Measurements from ENCODE around the gene SDK1.
A peak's percentile ranks its signal among the peaks of the same experiment; 100 is the strongest.

The SDK1 gene

DNA sequence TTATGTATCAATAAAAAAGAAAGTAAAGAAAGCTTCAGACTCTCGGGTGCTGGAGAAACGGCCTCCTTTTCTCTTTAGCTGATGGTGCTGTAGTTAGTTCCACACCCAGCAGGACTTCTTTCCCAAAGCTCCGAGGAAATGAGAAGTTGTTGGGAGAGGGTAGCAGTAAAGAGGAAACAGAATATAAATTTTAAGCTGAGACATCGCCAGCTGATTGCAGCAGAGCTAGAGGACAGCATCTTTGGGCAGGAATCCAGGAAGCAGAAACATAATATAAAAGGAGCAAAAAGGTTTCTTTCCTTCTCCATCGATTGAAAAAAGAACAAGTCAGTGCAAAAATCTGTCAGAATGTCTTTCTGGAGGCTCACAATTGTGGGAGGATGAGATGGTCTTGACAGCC, 764.1 kb downstream of the SDK1 start:
- no peak for DNase-seq

- no peak for DNase-seq
Measured at GRCh38 chr7:4066206-4066605, 765.2 kb downstream of the SDK1 start.

DNA sequence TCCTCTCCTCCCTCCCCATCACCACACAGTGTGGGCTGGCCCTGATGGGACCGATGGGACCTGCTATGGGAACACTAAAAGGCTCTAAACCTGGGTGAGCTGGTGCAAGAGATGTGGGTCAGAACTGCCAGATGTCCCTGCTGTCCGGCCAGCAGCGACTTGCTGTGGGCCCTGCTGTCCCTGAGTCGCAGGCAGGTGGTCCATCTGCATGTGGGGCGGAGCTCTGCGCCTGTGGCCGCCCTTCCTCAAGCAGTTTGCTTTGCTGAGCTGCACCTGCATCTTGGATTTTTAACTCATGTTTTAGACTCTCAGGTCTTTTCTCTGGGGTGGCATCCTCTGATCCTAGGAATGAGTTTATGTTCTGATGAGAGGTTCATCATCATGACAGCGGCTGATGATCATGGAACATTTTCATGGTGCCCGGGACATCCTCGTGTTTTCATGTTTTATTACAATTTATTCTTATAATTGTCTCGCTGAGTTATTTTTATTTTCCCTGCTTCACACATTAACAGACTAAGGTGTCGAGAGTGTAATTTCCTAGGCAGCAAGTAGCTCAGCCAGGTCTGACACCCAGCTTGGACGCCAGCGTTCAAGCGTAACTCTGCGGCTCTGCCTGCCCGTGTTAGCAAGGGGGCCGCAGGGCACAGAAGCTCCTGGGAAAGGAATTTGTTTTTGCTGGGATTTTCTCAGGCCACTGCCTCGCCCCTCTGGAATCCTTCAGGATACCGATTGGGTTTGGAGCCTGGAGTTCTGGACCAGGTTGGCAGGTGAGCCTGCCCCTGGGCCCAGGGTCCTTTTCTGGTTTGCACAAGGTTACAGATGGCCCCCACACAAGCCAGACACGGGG, 765.8 kb downstream of the SDK1 start:
- DNase-seq: no peak

DNA sequence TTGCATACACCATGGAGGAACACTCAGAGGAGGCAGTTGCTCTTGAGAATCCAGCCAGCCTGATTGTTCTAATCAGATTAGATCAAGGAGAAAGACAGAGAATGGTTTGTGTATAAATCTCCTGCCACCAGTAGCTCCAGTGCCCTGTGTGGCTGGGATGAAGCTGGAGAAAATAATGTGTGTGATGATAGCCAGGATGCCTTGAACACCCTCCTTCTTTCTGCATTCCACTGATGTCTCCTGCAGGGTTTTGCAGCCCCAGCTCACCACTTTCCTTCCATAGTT, 766.4 kb downstream of the SDK1 start:
- DNase-seq: no peak

GRCh38 chr7:4067874-4068273, 766.8 kb downstream of the SDK1 start:
- DNase-seq: no peak

- no peak for DNase-seq
Measured at GRCh38 chr7:4068286-4068685, 767.2 kb downstream of the SDK1 start.

GRCh38 chr7:4069268-4070095, 768.4 kb downstream of the SDK1 start:
- DNase-seq: no peak

DNA sequence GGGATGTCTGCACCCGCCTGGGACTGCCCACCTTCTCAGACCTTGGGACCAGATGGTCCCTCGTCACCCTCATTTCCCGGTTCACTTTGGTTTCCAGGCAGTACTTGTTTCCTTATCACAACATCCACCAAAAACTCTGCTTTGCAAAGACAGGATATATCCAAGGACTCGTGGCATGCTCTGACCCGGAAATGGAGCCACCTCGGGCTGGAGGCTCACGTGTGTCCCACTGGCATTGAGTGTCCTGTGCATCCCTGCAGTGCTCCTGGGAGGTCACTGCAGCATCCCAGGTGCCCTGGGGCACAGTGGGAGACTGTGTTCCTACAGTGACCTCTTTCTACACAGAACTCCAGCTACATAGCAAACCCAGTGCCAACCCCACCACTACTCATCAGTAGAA, 769.2 kb downstream of the SDK1 start:
- DNase-seq: no peak

- no peak for DNase-seq
Measured at GRCh38 chr7:4071370-4072058, 770.5 kb downstream of the SDK1 start.

DNA sequence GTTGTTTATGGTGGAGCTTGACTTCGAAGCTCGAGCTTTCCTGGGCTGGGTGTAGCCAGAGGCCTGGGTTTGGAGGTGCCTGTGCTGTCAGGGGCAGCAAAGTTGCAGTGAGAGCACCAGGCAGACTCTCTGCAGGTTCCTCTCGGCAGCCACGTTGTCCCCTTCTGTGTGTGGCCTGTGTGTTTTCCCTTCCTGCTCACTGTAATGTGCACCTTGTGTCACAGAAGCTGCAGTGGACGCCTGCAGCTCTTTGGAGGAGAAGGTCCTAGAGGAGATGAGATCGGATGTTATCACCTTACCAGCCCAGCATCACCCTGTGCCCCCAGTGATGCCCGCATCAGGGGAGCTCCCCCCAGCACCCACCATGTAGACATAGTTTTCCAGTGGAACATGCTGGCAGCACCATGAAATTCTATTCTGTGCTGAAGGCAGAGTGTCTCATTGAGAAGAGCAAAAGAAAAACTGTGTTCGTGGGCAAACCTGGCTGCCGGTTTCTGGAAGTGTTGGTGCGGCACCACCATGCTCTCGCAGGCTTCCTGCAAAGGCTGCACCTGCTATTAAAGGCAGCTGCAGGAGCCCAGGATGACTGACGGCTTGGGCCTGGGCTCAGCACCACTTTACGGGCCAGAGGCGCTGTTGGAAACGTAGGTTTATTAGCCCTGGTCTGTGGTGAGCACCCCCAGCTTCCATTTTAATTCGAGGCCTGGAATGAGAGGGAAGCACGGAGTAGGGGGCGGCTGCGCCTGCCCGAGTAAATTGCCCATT, 771.3 kb downstream of the SDK1 start:
- DNase-seq: no peak

DNA sequence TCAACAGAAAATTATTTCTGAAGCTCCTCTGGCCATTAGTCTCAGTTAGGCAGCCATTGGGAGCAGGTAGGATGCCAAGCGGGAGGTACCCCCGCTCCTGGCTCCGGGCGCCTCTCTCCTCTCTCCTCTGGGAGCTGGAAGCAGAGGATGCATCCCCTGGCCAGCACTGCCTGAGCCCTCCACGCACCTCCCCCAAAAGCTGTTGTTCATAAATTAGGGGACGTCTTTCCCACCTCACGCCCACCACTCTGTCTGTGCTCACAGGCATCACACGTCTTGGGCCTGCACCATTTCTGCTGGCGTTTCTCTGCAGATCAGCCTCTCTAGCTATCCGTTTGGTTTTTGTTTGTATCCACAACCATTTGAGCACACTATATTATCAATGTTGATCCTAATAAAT, 772.0 kb downstream of the SDK1 start:
- no peak for DNase-seq

DNA sequence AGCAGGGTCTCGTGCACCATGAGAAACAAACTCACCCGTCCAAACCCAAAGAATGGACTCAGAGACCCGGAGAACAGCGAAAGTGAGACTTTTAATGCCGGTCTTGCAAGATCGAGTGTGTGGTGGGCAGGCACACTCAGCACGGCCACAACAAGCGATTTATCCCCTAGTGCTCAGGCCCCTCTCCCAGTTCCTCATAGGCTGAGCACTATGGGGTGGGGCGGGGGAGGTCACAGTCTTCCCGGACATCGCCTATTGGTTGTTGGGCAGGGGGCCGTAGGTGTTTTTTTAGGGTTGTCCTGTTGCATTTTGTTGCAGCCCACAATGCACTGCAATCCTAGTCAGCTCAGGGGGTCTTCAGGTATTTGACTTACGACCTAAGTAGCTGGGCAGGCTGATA, 772.7 kb downstream of the SDK1 start:
- no peak for DNase-seq

- DNase-seq: no peak
Measured at GRCh38 chr7:4074407-4074806, 773.4 kb downstream of the SDK1 start.

GRCh38 chr7:4074994-4075393, 773.9 kb downstream of the SDK1 start:
- DNase-seq: no peak

DNA sequence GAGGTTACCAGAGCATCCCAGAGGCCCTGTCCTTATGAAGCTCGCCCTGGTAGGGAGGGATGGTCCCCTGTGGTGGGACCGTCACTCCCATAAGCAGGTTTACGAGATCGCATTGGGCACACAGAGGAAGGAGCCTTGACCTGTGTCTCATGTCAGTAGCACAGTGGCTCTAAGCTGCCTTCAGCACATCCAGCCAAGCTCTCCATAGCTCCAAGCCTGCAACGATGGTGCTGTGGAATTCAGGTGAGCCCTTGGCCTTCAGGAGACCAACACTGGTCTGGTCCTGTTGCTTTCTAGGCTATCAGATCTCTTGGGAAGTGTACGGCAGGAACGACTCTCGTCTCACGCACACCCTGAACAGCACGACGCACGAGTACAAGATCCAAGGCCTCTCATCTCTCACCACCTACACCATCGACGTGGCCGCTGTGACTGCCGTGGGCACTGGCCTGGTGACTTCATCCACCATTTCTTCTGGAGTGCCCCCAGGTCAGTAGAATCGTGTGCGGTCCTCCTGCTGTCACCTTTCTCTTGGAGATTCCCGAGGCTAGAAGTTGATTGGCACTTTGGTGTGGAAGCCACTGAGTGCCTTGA, 775.7 kb downstream of the SDK1 start:
- DNase-seq: no peak

DNA sequence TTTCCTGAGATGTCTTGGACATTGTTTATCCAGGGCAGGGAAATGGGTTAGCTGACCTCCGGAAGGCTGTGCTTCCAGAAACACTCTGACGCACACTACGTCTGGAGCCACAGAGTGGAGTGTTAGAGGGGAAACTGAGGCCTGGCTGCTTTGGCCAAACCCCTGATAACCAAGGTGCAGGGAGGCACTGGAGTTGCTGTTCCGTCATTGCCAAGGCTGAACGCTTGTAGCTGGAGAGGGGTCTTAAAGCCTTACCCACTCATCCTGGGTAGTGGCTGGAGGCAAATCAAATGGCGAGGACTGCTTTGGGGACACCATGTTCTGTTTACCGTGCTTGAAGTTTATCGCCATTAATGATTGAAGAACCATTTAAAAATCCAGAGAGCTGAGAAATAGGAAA, 776.9 kb downstream of the SDK1 start:
- no peak for DNase-seq

DNA sequence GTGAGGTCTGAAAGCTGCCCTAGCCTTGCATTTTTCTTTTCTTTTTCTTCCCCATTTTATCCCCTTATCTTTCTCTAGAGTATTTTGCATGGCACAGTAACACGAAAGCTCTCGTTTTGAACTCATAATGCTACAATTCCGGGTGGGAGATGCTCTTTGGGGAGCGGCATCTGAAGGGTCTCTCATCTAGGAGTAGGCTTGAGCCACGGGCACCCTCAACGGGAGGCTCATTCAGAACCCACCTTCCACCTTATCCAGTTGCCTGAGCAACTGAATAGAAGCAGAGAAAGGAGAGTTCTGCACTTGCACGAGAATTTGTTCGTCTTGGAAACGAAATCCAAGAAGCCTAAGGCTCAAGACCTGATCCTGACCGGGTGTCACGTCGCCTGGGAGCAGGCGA, 777.5 kb downstream of the SDK1 start:
- DNase-seq: no peak

- no peak for DNase-seq
Measured at GRCh38 chr7:4079366-4079765, 778.3 kb downstream of the SDK1 start.

DNA sequence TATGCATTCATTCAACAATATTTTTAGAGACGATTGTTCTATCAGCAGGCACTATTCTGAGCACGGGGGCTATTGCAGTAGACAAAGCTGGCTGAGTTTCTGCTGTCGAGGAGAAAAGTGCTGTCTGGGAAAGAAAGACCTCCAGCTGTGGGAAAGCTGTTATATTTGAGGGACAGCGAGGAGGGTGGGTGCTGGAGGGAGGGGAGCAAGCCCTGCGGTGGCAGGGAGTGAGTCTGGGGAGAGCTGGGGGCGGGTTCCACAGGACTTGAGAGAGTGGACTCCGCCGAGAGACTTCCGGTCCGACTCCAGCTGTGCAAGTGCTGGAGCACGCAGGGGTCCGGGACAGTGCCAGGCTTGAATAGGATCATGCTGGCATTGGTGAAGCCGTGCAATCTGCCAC, 778.9 kb downstream of the SDK1 start:
- no peak for DNase-seq

GRCh38 chr7:4080954-4081353, 779.9 kb downstream of the SDK1 start:
- DNase-seq: no peak

GRCh38 chr7:4083513-4083912, 782.5 kb downstream of the SDK1 start:
- peak; percentile 60 for DNase-seq

GRCh38 chr7:4084271-4084670, 783.2 kb downstream of the SDK1 start:
- DNase-seq: no peak

Measured in eye (tissue), 1 donor.